AG04450 (cell line): ENCODE results near the gene SPI1. TPM values are rescaled to one million over a fixed set of nuclear protein-coding genes. Genes with fewer than 3 reads are reported as not detected.

Experiments used
- CTCF ChIA-PET: fragments of 300-600, 350-600 bp; formaldehyde crosslinking; extraction: SDS; loops from one replicate; lab custom pipeline; 2022; ENCODE audit warnings: antibody characterized with exemption, inconsistent platforms; lab: Charles Lee
- POLR2A ChIA-PET: fragments of 350-600 bp; formaldehyde crosslinking; extraction: SDS; loops from one replicate; lab custom pipeline; 2021; ENCODE audit warnings: antibody characterized with exemption, inconsistent platforms; lab: Yijun Ruan, JAX
- DNase-seq: peaks from one replicate; pipeline ENCODE4 v3.0.0-alpha.2; 2011; ENCODE audit warnings: low read depth, low spot score
- H3K27ac ChIP-seq: one replicate; pipeline ENCODE4 v1.5.1; 2012; ENCODE audit warnings: low read depth, low read length, control low read depth
- H3K27me3 ChIP-seq: one replicate; pipeline ENCODE4 v1.6.0; 2012; ENCODE audit warnings: low read length; ENCODE audit not compliant: control insufficient read depth, insufficient read depth
- H3K4me3 ChIP-seq: 2 replicates; pipeline ENCODE4 v1.5.1; 2011; ENCODE audit warnings: mild to moderate bottlenecking, low read depth, low read length, control low read depth
- H3K9me3 ChIP-seq: 2 replicates; pipeline ENCODE4 v1.5.1; 2012; ENCODE audit warnings: low read length; ENCODE audit not compliant: control insufficient read depth, insufficient read depth
- polyA plus RNA-seq: library from polyadenylated mRNA; depleted of rRNA; stranded (reverse); fragments of >200 nt; gene quantifications from 2 replicates; pipeline ENCODE4 v1.2.3, GENCODE V29; 2011; rRNA removed
- small RNA-seq: library from RNA; depleted of rRNA; stranded (forward); fragments of <200 nt; gene quantifications from one replicate; pipeline ENCODE3, GENCODE V24; 2012; ENCODE audit warnings: low read depth; ENCODE audit not compliant: insufficient read length
- TF ChIP-seq, protein P1 (sequence below): IDR thresholded peaks from 2 replicates; pipeline ENCODE4 v1.5.1; 2011; ENCODE audit warnings: low read depth, low read length, control low read depth, inconsistent platforms

The SPI1 gene
- polyA plus RNA-seq, 1 experiment = not detected

- DNase-seq = no peak
- ChIA-PET CTCF (interaction anchor here (0.5 to 2.9 kb wide), 3 partner anchors 8 to 40 kb away, joined by 5 to 12 read pairs (median 6); no protein-coding TSS in a partner anchor), POLR2A (no interaction called here)
- Histone ChIP-seq H3K27me3 (no peaks in the 10 kb centered on the region), H3K9me3 (no peaks in the 10 kb centered on the region), H3K4me3 (no peak overlapping the region), H3K27ac (no peak overlapping the region)
- TF ChIP-seq, protein P1, sequence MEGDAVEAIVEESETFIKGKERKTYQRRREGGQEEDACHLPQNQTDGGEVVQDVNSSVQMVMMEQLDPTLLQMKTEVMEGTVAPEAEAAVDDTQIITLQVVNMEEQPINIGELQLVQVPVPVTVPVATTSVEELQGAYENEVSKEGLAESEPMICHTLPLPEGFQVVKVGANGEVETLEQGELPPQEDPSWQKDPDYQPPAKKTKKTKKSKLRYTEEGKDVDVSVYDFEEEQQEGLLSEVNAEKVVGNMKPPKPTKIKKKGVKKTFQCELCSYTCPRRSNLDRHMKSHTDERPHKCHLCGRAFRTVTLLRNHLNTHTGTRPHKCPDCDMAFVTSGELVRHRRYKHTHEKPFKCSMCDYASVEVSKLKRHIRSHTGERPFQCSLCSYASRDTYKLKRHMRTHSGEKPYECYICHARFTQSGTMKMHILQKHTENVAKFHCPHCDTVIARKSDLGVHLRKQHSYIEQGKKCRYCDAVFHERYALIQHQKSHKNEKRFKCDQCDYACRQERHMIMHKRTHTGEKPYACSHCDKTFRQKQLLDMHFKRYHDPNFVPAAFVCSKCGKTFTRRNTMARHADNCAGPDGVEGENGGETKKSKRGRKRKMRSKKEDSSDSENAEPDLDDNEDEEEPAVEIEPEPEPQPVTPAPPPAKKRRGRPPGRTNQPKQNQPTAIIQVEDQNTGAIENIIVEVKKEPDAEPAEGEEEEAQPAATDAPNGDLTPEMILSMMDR = no peak
Observed at GRCh38 chr11:47314992-47315391, 63.4 kb downstream of the SPI1 start.

DNA sequence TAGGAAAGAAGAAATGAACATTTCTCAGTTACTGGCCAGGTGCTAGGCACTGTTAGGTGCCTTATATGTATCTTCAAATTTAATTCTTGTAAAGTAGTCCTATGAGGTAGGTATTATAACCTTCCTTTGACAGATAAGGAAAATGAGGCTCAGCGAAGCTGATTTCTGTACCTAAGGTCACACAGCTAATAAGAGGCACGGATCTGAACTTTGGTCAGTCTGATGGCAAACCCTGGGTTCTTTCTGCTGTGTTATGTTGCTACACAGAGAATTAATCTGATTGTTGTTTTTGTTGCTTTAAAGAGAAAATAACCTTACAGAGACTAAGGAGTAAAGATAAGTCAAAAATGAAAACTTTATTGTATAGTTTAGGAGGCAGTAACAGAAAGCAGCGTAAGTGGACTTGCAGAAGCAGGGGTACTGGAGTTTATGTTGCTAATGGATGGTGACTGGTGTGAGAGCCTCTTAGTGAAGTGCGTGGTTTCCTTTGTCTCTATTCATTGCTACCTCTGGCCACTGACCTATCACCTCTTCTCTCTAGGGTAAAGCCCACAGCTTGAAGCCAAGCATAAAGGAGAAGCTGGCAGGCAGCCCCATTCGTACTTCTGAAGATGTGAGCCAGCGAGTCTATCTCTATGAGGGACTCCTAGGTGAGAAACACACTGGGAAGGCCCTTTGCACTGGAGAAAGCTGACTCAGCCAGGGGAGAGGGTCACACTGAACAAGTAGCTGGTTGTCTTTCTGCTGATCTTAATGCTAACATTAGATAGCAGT is 70.1 kb downstream of the SPI1 start:
- Histone ChIP-seq H3K9me3 (peaks cover 2% of the 10 kb centered on the region; the same call in 1 of the 2 replicates), H3K27ac (no peak overlapping the region), H3K4me3 (no peak overlapping the region), H3K27me3 (no peaks in the 10 kb centered on the region)
- ChIA-PET POLR2A (no interaction called here), CTCF (interaction anchor here (1.3 kb wide), 1 partner anchor 47 kb away, joined by 3 read pairs; no protein-coding TSS in a partner anchor)
- DNase-seq = no peak
- TF ChIP-seq, protein P1 = no peak

DNA sequence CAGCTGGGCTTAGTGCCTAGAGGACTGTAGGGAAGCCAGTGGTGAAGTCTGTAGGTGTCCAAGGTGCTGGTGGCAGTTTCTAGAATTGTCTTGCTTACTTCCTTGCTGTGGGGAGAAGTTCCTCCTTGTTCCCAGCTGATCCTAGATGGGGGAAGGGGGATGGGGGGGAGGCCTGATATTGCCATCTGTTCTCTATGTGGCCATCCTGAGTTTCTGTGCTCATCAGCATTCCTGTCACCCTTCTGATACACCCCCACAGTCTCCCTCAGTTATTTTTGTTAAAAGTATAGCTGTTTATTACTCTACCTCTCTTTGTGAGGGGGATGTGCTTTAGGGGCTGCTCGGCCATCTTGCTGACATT is 71.9 kb downstream of the SPI1 start:
- TF ChIP-seq, protein P1 = no peak
- Histone ChIP-seq H3K27me3 (no peaks in the 10 kb centered on the region), H3K4me3 (no peak overlapping the region), H3K27ac (no peak overlapping the region), H3K9me3 (peaks cover 8% of the 10 kb centered on the region; the same call in 1 of the 2 replicates)
- POLR2A ChIA-PET = no interaction called here
- DNase-seq = no peak
- CTCF ChIA-PET = interaction anchor here (1.0 to 1.2 kb wide), 2 partner anchors 33 to 48 kb away, joined by 3 to 7 read pairs; no protein-coding TSS in a partner anchor

DNA sequence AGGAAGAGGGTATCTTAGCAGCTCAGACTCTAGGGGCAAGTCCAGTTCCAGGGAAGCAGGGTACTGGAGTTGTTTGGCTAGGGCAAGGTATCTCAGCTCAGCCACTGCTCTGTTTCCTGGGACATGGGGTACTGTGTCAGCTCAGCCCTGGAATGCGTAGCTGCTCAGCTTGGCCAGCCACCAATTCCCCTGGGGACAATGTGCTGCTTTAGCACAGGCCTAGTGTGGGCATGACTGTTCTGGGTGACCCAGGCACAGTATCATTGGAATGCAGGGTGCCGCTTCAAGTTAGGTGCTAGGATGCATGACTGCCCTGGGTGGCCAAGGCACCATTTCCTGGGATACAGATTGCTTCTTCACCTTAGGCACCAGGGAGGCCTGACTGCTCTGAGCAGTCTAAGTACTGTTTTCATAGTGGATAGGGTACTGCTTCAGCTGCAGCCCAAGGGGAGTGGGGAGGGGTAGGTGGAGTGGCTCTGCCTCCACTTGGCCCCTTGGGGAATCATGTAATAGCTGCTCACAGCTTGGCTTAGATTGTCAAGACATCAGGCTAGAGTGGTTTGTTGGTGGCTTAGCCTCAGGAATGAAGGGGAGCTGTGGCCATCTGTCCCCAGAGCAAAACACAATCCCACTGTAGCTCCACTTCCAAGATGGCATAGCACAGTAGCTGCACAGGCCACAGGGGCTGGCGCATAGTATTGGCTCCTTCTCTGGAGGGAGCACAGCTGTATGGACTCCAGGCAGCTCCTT is 72.4 kb downstream of the SPI1 start:
- TF ChIP-seq, protein P1 = no peak
- Histone ChIP-seq H3K9me3 (peaks cover 8% of the 10 kb centered on the region; the same call in 1 of the 2 replicates), H3K27me3 (no peaks in the 10 kb centered on the region), H3K27ac (no peak overlapping the region), H3K4me3 (no peak overlapping the region)
- ChIA-PET POLR2A (no interaction called here), CTCF (interaction anchor here (1.0 to 1.2 kb wide), 2 partner anchors 32 to 49 kb away, joined by 3 to 7 read pairs; no protein-coding TSS in a partner anchor)
- DNase-seq = no peak

Small RNA genes lying within 50 kb of the gene (small RNA-seq; reads per million reads assigned to genes)
- not detected for gene MIR4487

Other genes starting within 250 kb of the SPI1 start
- 38.6 and 44.4 TPM in 2 replicates for gene ARFGAP2, start 201.7 kb downstream of the SPI1 start, polyA plus RNA-seq
- 15.3 and 19.7 TPM in 2 replicates for gene PACSIN3, start 192.1 kb downstream of the SPI1 start, polyA plus RNA-seq
- 47.3 and 48.1 TPM in 2 replicates for gene DDB2, start 163.6 kb downstream of the SPI1 start, polyA plus RNA-seq
- gene ACP2, start 129.7 kb downstream of the SPI1 start, polyA plus RNA-seq = 20.8 and 25.1 TPM in 2 replicates
- gene NR1H3, start 120.6 kb downstream of the SPI1 start, polyA plus RNA-seq = 21.9 and 27.2 TPM in 2 replicates
- gene MADD, start 108.4 kb downstream of the SPI1 start, polyA plus RNA-seq = 10.5 and 20.9 TPM in 2 replicates
- not detected in 2 replicates for gene MYBPC3, start 25.8 kb downstream of the SPI1 start, polyA plus RNA-seq
- gene SLC39A13, start 30.0 kb upstream of the SPI1 start, polyA plus RNA-seq = 54.4 and 65.9 TPM in 2 replicates
- gene PSMC3, start 47.9 kb upstream of the SPI1 start, polyA plus RNA-seq = 211 and 290 TPM in 2 replicates
- 0.09 TPM in 1 of 2 replicates, not detected in the other for gene RAPSN, start 70.6 kb upstream of the SPI1 start, polyA plus RNA-seq
- 87.2 and 87.5 TPM in 2 replicates for gene CELF1, start 174.6 kb upstream of the SPI1 start, polyA plus RNA-seq
- gene PTPMT1, start 187.1 kb upstream of the SPI1 start, polyA plus RNA-seq = 39.2 and 39.5 TPM in 2 replicates
- gene KBTBD4, start 200.4 kb upstream of the SPI1 start, polyA plus RNA-seq = 19.5 and 20.0 TPM in 2 replicates
- gene NDUFS3, start 200.5 kb upstream of the SPI1 start, polyA plus RNA-seq = 103 and 106 TPM in 2 replicates
- gene FAM180B, start 208.1 kb upstream of the SPI1 start, polyA plus RNA-seq = not detected in 2 replicates
- gene C1QTNF4, start 215.9 kb upstream of the SPI1 start, polyA plus RNA-seq = 0.14 and 0.19 TPM in 2 replicates